Measurements from ENCODE around the gene CCNJ. TPM values are rescaled to one million over a fixed set of nuclear protein-coding genes. Genes with fewer than 3 reads are reported as not detected.

CCNJ gene
- total and polyA plus RNA-seq, 12 donors = 3.4 to 10.7 (median 5.7) TPM

GRCh38 chr10:96089670-96090462 lies 46.5 kb downstream of the CCNJ start:
- peak; percentile 89 to 98 (median 95) for DNase-seq
- H3K4me3 ChIP-seq = peak overlapping the region; percentile 8 to 78 (median 34)
- TF ChIP-seq POLR2A (IDR thresholded peaks at IDR 0.05) (peak; percentile 23 to 53), CTCF (IDR thresholded peaks at IDR 0.05) (no peak)
- H3K9me3 ChIP-seq (replicated peaks in 1 of 3) = no peaks in the 10 kb centered on the region
- intact Hi-C loops (cut with DNase I) = loop anchor here in 1 of 2 donors (5.0 kb wide), 1 partner anchor 37 kb away; no protein-coding TSS in a partner anchor
- peak overlapping the region; percentile 8 to 94 (median 89) for H3K27ac ChIP-seq
- H3K36me3 ChIP-seq (replicated peaks in 1 of 2) = no peaks in the 10 kb centered on the region
- WGBS, 4 donors = 1 to 3% (median 2%) methylated on average over 15 to 47 of the region's 47 CpGs
- peaks cover 12% of the 10 kb centered on the region for H3K27me3 ChIP-seq
- H3K4me1 ChIP-seq (replicated peaks in 1 of 2) = no peaks in the 10 kb centered on the region

GRCh38 chr10:96090463-96090800 lies 47.0 kb downstream of the CCNJ start:
- intact Hi-C loops (cut with DNase I) = loop anchor here in 1 of 2 donors (5.0 kb wide), 1 partner anchor 37 kb away; no protein-coding TSS in a partner anchor
- Histone ChIP-seq H3K9me3 (replicated peaks in 1 of 3) (no peaks in the 10 kb centered on the region), H3K4me1 (replicated peaks in 1 of 2) (no peaks in the 10 kb centered on the region), H3K27me3 (peaks cover 16% of the 10 kb centered on the region), H3K36me3 (replicated peaks in 1 of 2) (no peaks in the 10 kb centered on the region), H3K4me3 (peak overlapping the region; percentile 8 to 78 (median 34)), H3K27ac (peak overlapping the region in 4 of 5 donors; percentile 78 to 94 (median 90))
- 69 to 80% (median 76%) methylated on average over 8 to 9 of the region's 9 CpGs for WGBS, 4 donors
- DNase-seq = peak in 2 of 7 donors; percentile 3 to 26
- TF ChIP-seq CTCF (IDR thresholded peaks at IDR 0.05) (no peak), POLR2A (IDR thresholded peaks at IDR 0.05) (no peak)

GRCh38 chr10:96092999-96093767 lies 49.8 kb downstream of the CCNJ start:
- H3K9me3 ChIP-seq (replicated peaks in 1 of 3) = no peaks in the 10 kb centered on the region
- H3K27me3 ChIP-seq = peaks cover 34% of the 10 kb centered on the region
- no peak overlapping the region for H3K27ac ChIP-seq
- DNase-seq = no peak
- no peak for TF ChIP-seq POLR2A (IDR thresholded peaks at IDR 0.05)
- no peak for TF ChIP-seq CTCF (IDR thresholded peaks at IDR 0.05)
- no peaks in the 10 kb centered on the region for H3K36me3 ChIP-seq (replicated peaks in 1 of 2)
- whole genome bisulfite sequencing, 4 donors = 65 to 88% (median 76%) methylated on average over 8 of the region's 8 CpGs
- H3K4me3 ChIP-seq = no peak overlapping the region
- no peaks in the 10 kb centered on the region for H3K4me1 ChIP-seq (replicated peaks in 1 of 2)
- intact Hi-C loops (cut with DNase I) = loop anchor here in 1 of 2 donors (5.0 kb wide), 1 partner anchor 34 kb away; no protein-coding TSS in a partner anchor

- peaks cover 42% of the 10 kb centered on the region for H3K27me3 ChIP-seq
- intact Hi-C loops (cut with DNase I) = loop anchor here in 1 of 2 donors (5.0 kb wide), 1 partner anchor 33 kb away; no protein-coding TSS in a partner anchor
- DNase-seq = no peak
- no peaks in the 10 kb centered on the region for H3K36me3 ChIP-seq (replicated peaks in 1 of 2)
- H3K4me3 ChIP-seq = no peak overlapping the region
- 49 to 64% (median 54%) methylated on average over 2 of the region's 2 CpGs for WGBS, 4 donors
- H3K27ac ChIP-seq = no peak overlapping the region
- TF ChIP-seq POLR2A (IDR thresholded peaks at IDR 0.05) (no peak), CTCF (IDR thresholded peaks at IDR 0.05) (no peak)
- H3K4me1 ChIP-seq (replicated peaks in 1 of 2) = no peaks in the 10 kb centered on the region
- H3K9me3 ChIP-seq (replicated peaks in 1 of 3) = no peaks in the 10 kb centered on the region
Observed at GRCh38 chr10:96093948-96094347, 50.6 kb downstream of the CCNJ start.

Measured in adrenal gland (tissue), 12 donors.